ENCODE results near the gene LZTS2.

DNA sequence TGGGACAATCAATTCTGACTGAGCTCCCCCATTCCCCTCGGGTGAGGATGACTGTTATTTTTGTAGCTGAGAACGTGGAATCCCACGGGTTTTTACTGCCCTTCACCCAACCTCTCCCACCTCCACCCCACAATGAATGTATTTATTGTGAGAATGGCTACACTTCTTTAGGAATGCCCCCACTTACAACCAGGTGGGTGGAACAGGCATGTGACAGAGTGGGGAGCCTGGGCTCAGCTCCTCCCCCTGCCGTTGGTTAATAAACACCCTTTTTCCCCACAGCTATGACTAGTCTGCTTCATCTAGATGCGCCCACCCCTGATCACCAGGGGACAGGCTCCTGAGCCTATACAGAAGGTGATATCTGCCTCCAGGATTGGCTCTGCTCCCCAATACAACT, 14.3 kb upstream of the LZTS2 start:
- TF ChIP-seq, protein P1, sequence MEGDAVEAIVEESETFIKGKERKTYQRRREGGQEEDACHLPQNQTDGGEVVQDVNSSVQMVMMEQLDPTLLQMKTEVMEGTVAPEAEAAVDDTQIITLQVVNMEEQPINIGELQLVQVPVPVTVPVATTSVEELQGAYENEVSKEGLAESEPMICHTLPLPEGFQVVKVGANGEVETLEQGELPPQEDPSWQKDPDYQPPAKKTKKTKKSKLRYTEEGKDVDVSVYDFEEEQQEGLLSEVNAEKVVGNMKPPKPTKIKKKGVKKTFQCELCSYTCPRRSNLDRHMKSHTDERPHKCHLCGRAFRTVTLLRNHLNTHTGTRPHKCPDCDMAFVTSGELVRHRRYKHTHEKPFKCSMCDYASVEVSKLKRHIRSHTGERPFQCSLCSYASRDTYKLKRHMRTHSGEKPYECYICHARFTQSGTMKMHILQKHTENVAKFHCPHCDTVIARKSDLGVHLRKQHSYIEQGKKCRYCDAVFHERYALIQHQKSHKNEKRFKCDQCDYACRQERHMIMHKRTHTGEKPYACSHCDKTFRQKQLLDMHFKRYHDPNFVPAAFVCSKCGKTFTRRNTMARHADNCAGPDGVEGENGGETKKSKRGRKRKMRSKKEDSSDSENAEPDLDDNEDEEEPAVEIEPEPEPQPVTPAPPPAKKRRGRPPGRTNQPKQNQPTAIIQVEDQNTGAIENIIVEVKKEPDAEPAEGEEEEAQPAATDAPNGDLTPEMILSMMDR (IDR thresholded peaks at IDR 0.05; ENCODE audit: low read depth, low read length, poor library complexity, severe bottlenecking) = no peak
- TF ChIP-seq EZH2phosphoT487 (IDR thresholded peaks at IDR 0.05; ENCODE audit: borderline replicate concordance, low read length) = no peak

Measured in DOHH2 (cell line).